Measurements from ENCODE around the gene CPS1.

CPS1 gene

GRCh38 chr2:210667711-210668110 is 111.3 kb downstream of the CPS1 start:
- Histone ChIP-seq H3K9ac (ENCODE audit: low read length) (no peak overlapping the region), H3K36me3 (ENCODE audit: low read length) (no peaks in the 10 kb centered on the region), H4K20me1 (ENCODE audit: low read depth, low read length) (no peaks in the 10 kb centered on the region), H3K4me3 (ENCODE audit: insufficient read depth, low read length, poor library complexity, severe bottlenecking) (no peak overlapping the region), H3K9me2 (replicated peaks; ENCODE audit: insufficient read depth, low read length) (no peaks in the 10 kb centered on the region), H3K9me3 (ENCODE audit: insufficient read depth, low read length) (no peaks in the 10 kb centered on the region), H2AFZ (ENCODE audit: low read depth, low read length, severe bottlenecking) (no peak overlapping the region), H3K27ac (ENCODE audit: low read depth, low read length) (no peak overlapping the region), H3K27me3 (ENCODE audit: low read length) (no peaks in the 10 kb centered on the region), H3K4me2 (ENCODE audit: low read depth, low read length, poor library complexity, severe bottlenecking) (no peak overlapping the region), H3F3A (ENCODE audit: insufficient read depth) (no peaks in the 10 kb centered on the region), H3K79me2 (ENCODE audit: insufficient read depth, low read length) (no peaks in the 10 kb centered on the region)
- TF ChIP-seq CTCF (IDR thresholded peaks at IDR 0.05; ENCODE audit: insufficient read depth, low read length, poor library complexity, severe bottlenecking) (no peak), EZH2phosphoT487 (conservative IDR thresholded peaks at IDR 0.05; ENCODE audit: low read length) (no peak)

GRCh38 chr2:210671065-210671464 is 114.7 kb downstream of the CPS1 start:
- H3K9me3 ChIP-seq (ENCODE audit: insufficient read depth, low read length): no peaks in the 10 kb centered on the region
- no peak overlapping the region for H3K4me3 ChIP-seq (ENCODE audit: insufficient read depth, low read length, poor library complexity, severe bottlenecking)
- H3K36me3 ChIP-seq (ENCODE audit: low read length): no peaks in the 10 kb centered on the region
- no peaks in the 10 kb centered on the region for H3K27me3 ChIP-seq (ENCODE audit: low read length)
- H3K79me2 ChIP-seq (ENCODE audit: insufficient read depth, low read length): no peaks in the 10 kb centered on the region
- TF ChIP-seq CTCF (IDR thresholded peaks at IDR 0.05; ENCODE audit: insufficient read depth, low read length, poor library complexity, severe bottlenecking) (no peak), EZH2phosphoT487 (conservative IDR thresholded peaks at IDR 0.05; ENCODE audit: low read length) (no peak)
- no peaks in the 10 kb centered on the region for H3K9me2 ChIP-seq (replicated peaks; ENCODE audit: insufficient read depth, low read length)
- no peaks in the 10 kb centered on the region for H4K20me1 ChIP-seq (ENCODE audit: low read depth, low read length)
- H3F3A ChIP-seq (ENCODE audit: insufficient read depth): no peaks in the 10 kb centered on the region
- H2AFZ ChIP-seq (ENCODE audit: low read depth, low read length, severe bottlenecking): no peak overlapping the region
- no peak overlapping the region for H3K9ac ChIP-seq (ENCODE audit: low read length)
- no peak overlapping the region for H3K4me2 ChIP-seq (ENCODE audit: low read depth, low read length, poor library complexity, severe bottlenecking)
- no peak overlapping the region for H3K27ac ChIP-seq (ENCODE audit: low read depth, low read length)

- Histone ChIP-seq H3K4me3 (ENCODE audit: insufficient read depth, low read length, poor library complexity, severe bottlenecking) (no peak overlapping the region), H2AFZ (ENCODE audit: low read depth, low read length, severe bottlenecking) (no peak overlapping the region), H3K79me2 (ENCODE audit: insufficient read depth, low read length) (no peaks in the 10 kb centered on the region), H4K20me1 (ENCODE audit: low read depth, low read length) (no peaks in the 10 kb centered on the region), H3K9ac (ENCODE audit: low read length) (no peak overlapping the region), H3K27ac (ENCODE audit: low read depth, low read length) (no peak overlapping the region), H3K9me3 (ENCODE audit: insufficient read depth, low read length) (no peaks in the 10 kb centered on the region), H3K4me2 (ENCODE audit: low read depth, low read length, poor library complexity, severe bottlenecking) (no peak overlapping the region), H3F3A (ENCODE audit: insufficient read depth) (no peaks in the 10 kb centered on the region), H3K36me3 (ENCODE audit: low read length) (no peaks in the 10 kb centered on the region), H3K9me2 (replicated peaks; ENCODE audit: insufficient read depth, low read length) (no peaks in the 10 kb centered on the region), H3K27me3 (ENCODE audit: low read length) (no peaks in the 10 kb centered on the region)
- no peak for TF ChIP-seq EZH2phosphoT487 (conservative IDR thresholded peaks at IDR 0.05; ENCODE audit: low read length)
- TF ChIP-seq CTCF (IDR thresholded peaks at IDR 0.05; ENCODE audit: insufficient read depth, low read length, poor library complexity, severe bottlenecking): no peak
These were observed 116.7 kb downstream of the CPS1 start for GRCh38 chr2:210673117-210673516.

Measured in SU-DHL-6 (cell line).